Tibial artery (tissue), 4 donors: Measurements from ENCODE around the gene PSD.

Experiments used
- DNase-seq, 2 donors: peaks; one replicate each; pipeline ENCODE4 v3.0.0-alpha.2; 2019
- H3K27ac ChIP-seq, 2 donors: fragments of 200-600 bp; sonication (generic) in 1 of 2; 1 replicate in 1 of 2; 2 replicates in 1 of 2; pipeline ENCODE4 v1.5.1; 2018 to 2019; ENCODE audit warnings: mild to moderate bottlenecking in 1 of 2
- H3K27me3 ChIP-seq, 2 donors: fragments of 200-600 bp; sonication (generic) in 1 of 2; one replicate each; pipeline versions ENCODE4 v1.5.1 to v1.6.0; 2016 to 2019
- H3K36me3 ChIP-seq, 3 donors: fragments of 200-600 bp; sonication (generic) in 2 of 3; one replicate each; pipeline ENCODE4 v1.5.1; 2016 to 2019; ENCODE audit warnings: mild to moderate bottlenecking in 2 of 3
- H3K4me1 ChIP-seq, 4 donors: fragments of 200-600 bp; sonication (generic) in 2 of 4; 1 replicate in 3 of 4; 2 replicates in 1 of 4; pipeline ENCODE4 v1.5.1; 2016 to 2019
- H3K4me3 ChIP-seq, 2 donors: fragments of 200-600 bp; sonication (generic) in 1 of 2; 1 replicate in 1 of 2; 2 replicates in 1 of 2; pipeline ENCODE4 v1.5.1; 2018 to 2019; ENCODE audit warnings: mild to moderate bottlenecking in 2 of 2
- H3K9me3 ChIP-seq, 3 donors: fragments of 200-600 bp; sonication (generic) in 1 of 3; one replicate each; pipeline ENCODE4 v1.5.1; 2016 to 2019
- CTCF ChIP-seq, 2 experiments: fragments of 200-600 bp in 1 of 2; fragments of 450-650 bp in 1 of 2; IDR thresholded peaks; one replicate each; pipeline ENCODE4 v1.5.1; 2017 to 2019; ENCODE audit warnings: antibody characterized with exemption in 2 of 2, mild to moderate bottlenecking in 1 of 2, moderate library complexity in 1 of 2
- intact Hi-C: fragments of 100-400 bp; cut with DNase I; formaldehyde crosslinking; loops from one replicate; pipeline ENCODE4 v1.15.0; 2023; ENCODE audit warnings: low total_unique reads

PSD gene

GRCh38 chr10:102358712-102359382, 59.7 kb downstream of the PSD start:
- intact Hi-C loops = loop anchor here (10.0 kb wide), 1 partner anchor 194 kb away; no protein-coding TSS in a partner anchor
- no peak for TF ChIP-seq CTCF (IDR thresholded peaks at IDR 0.05)
- H3K27ac ChIP-seq = no peak overlapping the region

GRCh38 chr10:102354451-102354850, 64.1 kb downstream of the PSD start:
- Histone ChIP-seq H3K4me3 (no peak overlapping the region), H3K27me3 (no peaks in the 10 kb centered on the region), H3K36me3 (peaks cover 45 to 90% (median 83%) of the 10 kb centered on the region in 3 donors), H3K27ac (no peak overlapping the region), H3K4me1 (no peaks in the 10 kb centered on the region), H3K9me3 (no peaks in the 10 kb centered on the region)
- no peak for TF ChIP-seq CTCF (IDR thresholded peaks at IDR 0.05)
- intact Hi-C loops = loop anchor here (10.0 kb wide), 1 partner anchor 190 kb away; no protein-coding TSS in a partner anchor
- DNase-seq = no peak

More at GRCh38 chr10:102358712-102359382, 59.7 kb downstream of the PSD start:
- DNase-seq = no peak
- Histone ChIP-seq H3K4me1 (no peaks in the 10 kb centered on the region), H3K9me3 (no peaks in the 10 kb centered on the region), H3K27me3 (no peaks in the 10 kb centered on the region), H3K4me3 (no peak overlapping the region), H3K36me3 (peaks cover 70 to 96% (median 94%) of the 10 kb centered on the region in 3 donors)
